IPS-NIHi7 (cell line): ENCODE measurements around the gene RAB12.
"Not testable (repeated sequence)": the region's sequence is repeated elsewhere in the genome, so short reads cannot be mapped to it uniquely, and the experiment has no call there.

ENCODE experiments used
- DNase-seq: peaks from one replicate; pipeline ENCODE4 v3.0.0; 2012; ENCODE audit warnings: mixed read lengths; ENCODE audit errors: extremely low spot score

Gene RAB12

DNA sequence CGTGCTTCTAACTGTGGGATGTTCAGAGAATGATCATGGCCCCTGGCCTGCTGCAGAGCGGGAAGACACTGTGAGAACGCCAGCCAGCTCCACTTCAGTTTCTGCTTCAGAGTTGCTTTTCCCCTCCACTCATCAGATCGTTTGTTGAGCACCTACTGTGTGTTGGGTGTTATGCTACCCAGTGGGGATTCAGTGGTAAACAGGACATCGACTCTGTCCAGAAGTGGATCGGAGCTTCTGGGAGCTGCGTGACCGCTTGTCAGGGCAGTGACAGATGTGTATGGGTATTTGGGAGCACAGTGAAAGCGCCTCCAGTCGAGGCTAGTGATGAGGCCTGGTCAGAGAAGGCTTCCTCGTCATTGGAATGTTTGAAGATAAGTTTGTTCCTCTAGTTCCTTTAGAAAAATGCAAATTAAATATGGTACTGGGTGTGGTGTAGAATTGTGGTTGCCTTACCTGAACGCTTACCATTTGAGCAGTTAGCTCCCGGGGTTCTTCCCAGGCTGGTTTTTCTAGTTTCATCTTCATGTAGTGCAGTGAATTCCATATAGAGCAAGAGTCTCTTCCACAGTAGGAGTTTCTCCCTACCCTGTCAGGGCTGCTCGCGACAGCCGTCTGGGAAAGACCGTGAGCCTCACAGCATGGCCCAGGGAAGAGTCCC lies 2.8 kb downstream of the RAB12 start:
- no peak for DNase-seq

DNA sequence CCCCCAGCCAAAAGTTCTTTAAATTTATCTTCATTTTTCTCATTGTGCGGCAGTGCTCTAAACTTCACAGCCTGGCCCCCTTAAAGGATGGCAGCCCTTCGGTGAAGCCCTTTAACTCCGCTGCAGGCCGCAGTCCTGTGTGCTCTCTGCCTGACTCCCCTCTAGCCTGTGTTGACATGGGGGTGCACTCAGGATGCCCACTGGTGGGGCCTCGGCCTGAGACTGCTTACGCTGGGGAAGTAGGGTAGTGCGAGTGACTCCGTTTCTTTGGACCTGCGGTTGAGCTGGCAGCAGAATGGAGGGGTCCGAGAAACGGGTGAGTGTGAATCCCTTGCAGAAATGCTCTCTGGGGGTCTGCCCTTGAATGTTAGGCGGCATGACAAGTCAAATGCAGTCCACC lies 5.6 kb downstream of the RAB12 start:
- DNase-seq, result no peak

DNA sequence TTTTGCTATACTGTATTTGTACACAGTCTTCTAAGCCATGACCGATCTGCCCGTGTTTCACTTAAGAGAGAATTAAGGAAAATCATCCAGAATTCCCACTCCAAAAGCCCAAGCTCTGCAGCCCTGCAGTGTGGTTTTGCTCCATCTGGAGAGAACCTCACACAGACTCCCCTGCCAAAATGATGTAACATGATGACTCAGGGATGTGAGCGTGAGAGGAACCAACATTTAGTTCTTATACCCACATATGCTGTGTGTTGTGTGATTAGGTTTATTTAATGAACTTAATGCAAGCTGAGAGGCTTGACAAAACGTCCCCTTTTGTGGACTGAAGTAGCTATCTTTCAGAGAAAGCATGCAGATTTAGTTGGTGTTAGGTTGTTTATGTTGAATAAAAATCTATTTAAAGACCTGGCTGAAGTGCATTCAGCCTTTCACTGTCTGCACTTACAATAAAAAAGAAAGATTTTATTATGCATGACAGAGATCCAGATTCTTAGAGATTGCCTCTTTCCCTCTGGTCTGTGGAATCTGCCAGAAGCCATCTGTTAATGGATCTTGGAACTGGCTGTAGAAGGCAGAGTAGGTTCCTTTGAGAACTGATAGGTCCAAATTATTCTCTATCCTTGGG lies 6.3 kb downstream of the RAB12 start:
- DNase-seq, result no peak

DNA sequence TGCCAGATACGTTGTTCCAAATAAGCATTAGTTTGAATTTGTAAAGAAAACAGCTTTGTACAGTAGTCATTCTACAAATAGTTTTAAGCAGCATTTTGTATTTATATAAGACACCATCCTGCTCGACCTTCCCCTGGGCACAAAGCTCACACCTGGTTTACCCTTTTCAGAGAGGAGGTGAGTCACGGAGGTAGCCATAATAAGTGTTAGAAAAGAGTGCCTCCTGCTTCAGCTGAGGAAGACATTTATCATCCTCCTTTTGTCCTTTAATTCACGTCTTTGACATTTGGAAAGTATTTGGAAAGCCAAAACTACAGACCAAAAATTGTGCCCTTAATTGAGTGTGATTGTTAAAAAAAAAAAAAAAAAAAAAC lies 6.8 kb downstream of the RAB12 start:
- DNase-seq, result no peak

DNA sequence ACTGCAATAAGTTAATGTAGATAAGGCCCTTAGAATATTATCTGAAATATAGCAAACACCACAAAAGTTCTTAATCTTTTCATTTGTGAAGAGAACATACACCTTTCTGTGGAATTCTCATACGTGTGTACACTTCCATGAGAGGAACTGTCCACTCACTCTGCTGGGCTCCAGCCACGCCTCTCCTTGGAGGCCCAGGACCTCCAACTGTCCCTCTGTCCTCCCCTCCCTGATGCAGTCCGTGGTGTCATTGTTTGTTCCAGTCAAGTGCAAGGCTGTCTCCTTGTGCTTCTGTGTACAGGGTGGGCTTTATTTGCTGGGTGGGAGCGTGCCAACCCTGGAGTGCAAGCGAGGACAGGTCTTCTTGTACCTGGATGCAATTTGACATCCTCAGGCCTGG lies 8.7 kb downstream of the RAB12 start:
- no peak for DNase-seq

DNA sequence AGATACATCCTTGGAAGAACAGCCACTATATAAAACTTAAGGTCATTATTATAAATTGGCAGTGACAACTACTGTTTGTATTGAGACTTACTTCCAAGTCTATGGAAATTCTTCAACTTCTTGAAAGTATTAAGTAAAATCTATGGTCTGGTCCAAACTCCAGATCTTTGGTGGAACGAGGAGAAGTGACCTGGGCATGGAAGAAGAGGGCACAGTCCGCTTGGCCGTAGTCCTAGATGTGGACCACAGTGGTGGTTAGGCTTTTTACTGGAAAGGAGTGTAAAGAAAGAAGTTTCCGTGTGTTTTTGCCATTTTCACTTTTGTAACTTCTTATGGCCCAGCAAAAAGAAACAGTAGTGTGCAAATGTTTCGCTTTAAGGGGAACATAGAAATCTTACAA lies 9.8 kb downstream of the RAB12 start:
- DNase-seq, result no peak

DNA sequence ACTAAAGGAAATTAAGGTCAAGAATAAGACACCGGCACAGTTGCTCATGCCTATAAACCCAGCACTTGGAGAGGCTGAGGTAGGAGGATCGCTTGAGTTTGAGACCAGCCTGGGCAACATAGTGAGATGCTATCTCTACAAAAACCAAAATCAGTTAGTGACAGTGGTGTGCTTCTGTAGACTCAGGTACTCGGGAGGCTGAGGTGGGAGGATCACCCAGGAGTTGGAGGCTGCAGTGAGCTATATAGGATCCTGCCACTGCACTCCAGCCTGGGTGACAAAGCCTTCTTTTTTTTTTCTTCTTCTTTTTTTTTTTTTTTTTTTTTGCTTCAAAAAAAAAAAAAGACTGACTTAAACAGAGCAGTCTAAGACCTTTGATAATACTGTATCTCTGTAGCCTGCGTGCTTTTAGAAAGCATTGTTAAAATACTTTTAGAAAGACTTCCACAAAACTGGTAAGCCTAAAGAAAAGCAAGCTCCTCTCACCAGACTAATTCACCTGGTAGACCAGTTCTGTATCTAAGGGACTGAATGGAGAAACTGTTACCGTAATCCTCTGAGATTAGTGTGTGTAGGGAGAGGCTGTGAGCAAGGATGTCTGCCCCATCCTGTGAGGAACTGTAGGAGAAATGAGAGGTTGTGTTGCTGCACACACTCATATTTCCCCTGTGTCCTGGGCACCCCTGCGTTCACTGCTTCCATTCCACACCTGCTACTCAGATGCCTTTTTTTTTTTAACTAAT lies 10.8 kb downstream of the RAB12 start:
- no peak for DNase-seq

DNA sequence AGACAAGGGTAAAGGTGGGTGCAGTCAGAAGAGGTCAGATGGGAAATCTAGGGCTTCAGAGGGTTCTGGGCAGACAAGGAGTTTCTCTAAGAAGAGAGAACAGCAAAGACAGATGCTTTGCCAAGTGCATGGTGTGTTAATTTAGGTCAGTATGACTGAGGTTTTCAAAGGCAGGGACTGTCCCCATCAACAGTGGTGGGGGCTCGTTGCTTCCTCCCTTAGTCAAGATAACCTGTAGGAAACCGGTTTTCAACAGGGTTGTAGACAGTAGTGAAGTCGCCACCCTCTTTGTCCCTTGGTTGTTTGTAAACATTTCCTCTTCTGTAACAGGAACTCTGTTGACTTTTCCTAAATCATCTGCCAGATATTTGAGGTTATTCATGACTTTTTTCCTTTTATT lies 11.6 kb downstream of the RAB12 start:
- DNase-seq, result no peak

DNA sequence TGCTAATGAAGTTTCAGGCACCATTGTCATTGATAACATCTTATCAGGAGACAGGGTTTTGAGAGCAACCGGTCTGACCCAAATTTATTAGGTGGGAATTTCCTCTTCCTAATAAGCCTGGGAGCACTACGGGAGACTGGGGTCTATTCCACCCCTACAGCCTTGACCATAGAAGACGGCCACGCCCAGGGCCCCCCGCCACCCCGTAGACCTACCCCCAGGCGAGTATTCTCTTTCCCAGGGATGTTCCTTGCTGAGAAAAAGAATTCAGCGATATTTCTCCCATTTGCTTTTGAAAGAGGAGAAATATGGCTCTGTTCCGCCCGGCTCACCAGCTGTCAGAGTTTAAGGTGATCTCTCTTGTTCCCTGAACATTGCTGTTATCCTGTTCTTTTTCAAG lies 13.4 kb downstream of the RAB12 start:
- not testable (repeated sequence) for DNase-seq

DNA sequence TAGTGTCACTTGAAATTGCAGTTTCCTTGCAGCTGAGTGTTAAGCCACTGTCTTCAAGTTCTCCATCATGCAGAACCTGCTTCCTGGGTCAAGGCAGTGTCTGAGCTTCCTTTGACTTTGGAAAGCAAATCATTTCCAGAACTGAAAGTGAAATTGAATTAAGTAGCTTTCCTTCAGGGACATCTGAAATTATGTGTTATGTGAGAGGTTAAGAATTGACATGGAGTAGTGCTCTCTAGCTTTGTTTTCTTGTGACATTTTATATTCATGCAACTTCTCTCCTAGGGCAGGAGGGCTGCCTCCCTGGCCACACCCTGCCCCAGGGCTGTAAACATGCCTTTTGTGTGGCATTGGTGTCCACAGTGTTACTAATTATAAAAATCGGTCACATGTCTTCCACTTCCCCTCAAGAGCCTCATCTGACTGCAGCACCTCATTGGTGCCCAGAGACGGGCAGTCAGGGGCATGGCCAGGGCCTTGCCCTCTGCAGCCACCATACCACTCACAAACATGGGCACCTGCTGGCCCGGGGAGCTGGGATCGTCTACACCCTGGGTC lies 14.4 kb downstream of the RAB12 start:
- no peak for DNase-seq

DNA sequence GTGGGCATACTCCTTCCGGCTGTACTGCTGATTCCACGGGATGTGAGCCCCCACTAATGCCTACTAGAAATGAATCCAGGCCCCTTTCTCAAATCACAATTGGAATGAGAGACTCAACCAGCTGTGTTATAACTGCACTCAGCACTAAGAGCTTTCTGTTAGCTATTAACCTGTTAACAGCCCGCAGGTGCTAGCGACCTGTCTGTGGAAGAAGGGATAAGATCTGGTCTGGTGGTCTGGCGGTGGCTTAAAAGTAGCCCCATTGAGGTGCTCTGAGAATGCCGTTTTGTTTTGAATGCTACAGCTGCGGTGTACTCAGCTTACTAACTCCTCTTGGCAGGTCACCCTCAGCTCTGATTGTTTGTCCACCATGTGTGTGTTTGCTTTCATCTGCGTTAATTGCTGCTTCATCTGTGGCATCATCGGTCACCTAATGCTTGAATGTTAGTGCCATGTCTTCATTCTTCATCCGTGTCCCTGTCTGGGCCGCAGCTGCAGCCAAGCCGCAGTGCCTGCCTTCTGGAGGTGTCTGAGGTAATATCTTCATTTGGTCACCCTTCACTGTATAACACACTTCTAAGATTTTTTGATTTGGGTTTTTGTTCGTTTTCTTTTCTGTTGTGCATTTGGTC lies 16.3 kb downstream of the RAB12 start:
- DNase-seq, result no peak

DNA sequence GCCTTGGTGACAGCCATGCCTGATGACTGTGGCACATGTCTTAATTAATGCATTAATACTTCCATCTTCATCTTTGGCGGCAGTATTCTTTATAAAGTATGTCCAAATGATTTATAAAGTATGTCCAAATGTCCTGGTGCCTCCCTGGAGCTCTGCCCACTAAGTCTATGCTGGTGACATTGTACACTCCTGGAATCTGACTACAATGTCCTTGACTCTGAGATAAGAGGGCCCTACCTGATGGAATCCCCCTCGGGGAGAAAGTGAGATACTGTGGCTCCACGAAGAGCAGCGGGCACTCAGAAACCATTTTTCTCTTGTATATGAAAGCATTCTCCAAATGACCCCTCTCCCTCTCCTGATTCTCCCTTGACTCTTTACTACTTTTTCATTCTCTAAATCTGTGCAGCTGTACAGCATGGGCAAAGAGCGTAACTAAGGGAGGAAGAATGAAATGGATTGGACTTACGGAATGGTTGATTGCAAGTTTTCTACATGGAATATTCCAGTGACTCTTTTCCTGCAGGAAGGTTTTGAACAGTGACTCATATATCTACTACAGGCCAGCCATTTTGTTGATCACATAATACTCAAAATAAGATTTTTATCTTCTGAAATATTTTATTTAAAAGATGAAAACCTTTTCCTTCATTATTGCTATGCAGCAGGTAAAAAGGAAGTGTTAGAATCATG lies 17.3 kb downstream of the RAB12 start:
- DNase-seq, result no peak

DNA sequence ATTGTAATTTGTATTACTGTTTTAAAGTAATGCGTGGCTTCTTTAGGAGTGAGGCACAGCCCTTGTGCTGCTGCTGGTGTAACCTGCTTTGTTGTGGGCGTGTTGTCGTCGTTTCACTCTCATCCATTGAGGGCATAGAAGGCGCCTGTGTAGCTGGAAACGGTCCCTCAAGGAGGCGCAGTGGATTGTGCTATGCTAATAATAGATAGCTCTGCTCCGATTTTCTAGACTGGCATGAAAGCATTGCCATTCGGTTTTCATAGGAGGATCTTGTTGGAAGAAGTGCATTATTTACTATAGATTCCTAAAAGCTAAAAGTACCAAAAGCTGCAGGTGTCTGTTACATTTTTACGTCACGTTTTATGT lies 17.9 kb downstream of the RAB12 start:
- no peak for DNase-seq

DNA sequence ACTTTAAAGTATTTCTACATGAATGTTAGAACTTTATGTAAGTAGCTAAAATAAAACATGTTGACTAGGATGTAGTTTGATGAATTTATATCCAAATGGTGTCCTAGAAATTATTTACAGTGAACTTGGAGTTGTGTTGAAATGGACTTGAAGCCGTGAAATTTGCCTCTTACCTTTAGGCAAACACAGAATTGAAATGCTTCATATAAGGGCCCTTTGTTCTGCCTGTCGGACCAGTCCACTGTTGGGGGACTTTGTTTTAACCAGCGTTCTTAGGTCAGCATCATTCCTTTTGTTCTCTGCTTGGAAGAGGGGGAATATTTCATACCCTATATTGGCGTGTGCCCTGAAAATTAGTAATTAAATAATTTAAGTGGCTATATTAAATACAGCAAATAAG lies 18.3 kb downstream of the RAB12 start:
- no peak for DNase-seq

DNA sequence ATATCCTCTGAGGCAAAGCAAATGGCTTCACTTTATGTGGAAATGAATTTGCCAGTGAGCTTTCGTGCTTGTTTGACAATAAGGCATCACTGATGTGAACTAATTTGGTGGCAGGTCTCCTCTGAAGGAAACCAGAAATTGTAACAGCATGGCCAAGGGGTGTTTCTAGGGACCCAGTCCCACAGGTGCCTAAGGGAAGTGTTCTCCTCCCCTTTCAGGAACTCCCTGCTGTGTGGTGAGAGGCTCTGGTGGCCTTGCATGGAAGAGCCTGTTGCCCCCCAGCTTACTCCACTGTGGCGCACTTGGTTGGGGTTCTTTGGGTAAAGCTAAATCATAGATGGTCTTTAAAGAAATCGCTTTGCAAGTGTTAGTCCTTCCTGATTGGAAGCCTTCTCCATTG lies 20.4 kb downstream of the RAB12 start:
- DNase-seq, result no peak

DNA sequence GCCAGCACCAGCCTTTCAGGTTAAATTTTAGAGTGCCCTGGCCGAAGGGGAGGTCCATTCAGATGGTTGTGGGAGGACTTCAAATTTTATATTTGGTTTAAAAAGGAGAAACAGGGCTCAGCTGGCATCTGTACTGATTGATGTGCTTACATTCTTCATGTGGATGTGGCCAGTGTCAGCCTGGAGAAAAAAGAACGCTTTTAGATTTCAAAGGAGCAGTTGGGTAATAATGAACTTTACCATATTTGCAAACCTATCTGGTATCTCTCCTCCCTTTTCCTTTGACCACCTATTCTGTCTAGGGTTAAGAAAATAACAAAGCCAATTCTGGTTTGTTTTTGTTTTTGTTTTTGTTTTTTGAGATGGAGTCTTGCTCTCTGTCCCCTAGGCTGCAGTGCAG lies 21.3 kb downstream of the RAB12 start:
- DNase-seq, result no peak

DNA sequence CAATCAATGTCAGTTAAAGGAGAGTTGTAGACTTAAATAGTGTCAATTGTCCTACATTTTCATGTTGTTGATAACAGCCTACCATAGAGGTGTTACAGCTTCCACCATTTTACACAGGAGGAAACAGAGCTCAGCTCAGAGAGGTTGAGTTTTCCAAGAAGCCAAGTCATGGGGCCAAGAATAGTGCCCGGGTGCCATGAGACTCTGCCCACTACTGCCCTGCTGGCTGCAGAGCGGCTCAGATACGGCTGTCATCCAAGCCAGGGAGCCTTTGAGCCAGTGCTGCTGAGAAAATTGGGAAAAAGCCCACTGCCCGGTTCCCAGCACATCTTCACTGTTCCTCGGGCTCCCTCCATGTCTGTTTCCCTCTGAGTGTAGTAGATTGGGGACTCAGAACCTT lies 22.0 kb downstream of the RAB12 start:
- DNase-seq, result no peak

DNA sequence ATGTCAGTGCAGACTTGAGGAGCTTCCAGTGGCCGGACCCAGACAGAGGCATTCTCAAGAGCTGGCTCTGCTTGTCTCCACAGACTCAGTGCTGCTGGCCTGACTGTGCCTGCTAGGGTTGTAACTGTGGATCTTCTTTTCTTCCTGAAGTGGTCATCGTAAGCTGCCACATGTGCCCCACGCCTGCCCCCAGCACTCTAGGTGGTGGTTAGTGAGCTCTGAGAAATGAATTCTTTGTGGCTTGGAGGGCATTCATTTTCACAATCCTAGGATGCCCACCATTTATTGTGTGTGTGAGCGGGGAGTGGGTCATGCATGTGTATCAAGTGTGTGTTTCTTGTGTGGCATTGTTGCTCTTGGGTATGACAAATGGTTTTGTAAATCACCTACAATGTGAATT lies 23.1 kb downstream of the RAB12 start:
- no peak for DNase-seq

DNA sequence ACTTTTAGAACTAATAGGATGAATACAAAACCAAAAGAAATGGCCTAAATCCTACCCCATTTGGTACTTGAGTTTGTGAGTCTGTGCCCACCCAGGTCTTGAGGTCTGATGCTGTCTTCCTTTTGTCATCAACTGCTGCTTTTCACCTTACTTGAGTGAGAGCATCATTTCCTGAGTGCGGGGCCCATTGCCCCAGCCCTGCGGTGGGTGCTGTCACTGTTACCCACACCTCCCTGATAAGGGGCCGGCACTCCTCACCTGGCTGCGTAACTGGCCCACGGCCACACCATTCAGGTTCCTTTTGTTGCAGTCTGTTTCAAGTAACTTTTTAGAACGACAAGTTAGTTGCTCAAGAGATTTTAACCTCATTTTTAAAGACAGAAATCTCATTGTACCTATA lies 25.3 kb downstream of the RAB12 start:
- DNase-seq, result no peak

DNA sequence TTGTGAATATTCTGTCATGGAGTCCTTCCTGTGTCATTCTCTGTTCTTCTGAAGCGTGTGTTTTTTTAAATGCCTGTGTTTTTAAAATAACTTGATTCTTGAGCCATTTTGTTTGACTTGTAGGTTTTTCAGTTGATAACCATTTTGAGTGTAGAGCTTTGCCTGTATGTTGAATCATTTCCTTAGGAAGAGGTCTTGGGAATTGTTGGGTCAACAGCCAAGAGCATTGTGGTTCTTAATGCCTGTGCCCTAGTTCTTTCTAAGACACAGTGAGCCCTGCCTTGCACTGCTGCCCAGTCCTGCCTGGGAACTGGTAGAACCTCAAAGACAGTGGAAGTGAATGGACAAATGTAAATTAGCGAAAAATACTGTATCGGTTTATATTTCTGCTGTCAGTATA lies 25.9 kb downstream of the RAB12 start:
- no peak for DNase-seq

DNA sequence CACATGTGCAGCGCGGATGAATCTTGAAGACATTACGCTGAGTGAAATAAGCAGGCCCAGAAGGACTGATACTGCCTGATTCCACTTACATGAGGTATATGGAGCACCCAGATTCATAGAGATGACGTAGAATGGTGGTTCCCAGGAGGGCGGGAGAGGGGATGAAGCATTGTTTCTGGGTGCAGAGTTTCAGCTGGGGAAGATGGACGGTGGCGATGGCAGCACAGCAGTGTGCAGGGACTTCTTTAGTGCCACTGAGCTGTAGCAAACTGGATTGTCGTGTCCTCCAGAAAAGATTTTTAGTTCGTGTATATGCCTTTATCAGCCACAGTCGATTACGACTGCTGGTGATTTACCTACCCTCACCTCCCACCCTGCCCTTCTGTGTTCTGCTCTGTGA lies 30.5 kb downstream of the RAB12 start:
- no peak for DNase-seq

DNA sequence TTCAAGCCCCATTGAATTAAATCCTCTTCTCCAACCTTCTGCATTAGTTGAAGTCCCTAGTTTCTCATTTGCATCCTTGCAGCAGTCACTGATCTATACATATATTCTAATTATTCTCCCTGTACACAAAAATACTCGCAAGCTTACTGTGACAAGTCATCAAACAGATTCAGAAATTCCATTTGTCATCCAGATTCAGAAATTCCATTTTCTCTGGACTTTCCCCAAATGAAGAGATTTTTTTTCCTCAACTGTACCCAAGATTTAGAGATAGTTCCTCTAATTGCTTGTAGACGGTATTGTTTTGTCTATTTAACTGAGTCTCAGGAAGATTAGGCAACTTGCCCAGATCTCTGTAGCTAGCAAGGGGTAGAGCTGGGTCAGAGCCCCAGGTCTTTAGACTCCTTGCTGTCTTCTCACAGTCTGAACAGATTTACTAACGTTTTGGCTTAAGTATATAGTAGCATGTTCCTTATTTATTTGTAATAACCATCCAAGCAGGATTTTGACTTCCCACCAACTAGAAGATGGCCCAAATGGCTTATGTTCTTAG lies 34.2 kb downstream of the RAB12 start:
- no peak for DNase-seq
